ENCODE results near the gene UHRF1.

GRCh38 chr19:4990306-4990705 is 81.0 kb downstream of the UHRF1 start:
- TF ChIP-seq POLR2AphosphoS5 (IDR thresholded peaks at IDR 0.05) (no peak), POLR2A (IDR thresholded peaks at IDR 0.05) (no peak)

All from breast epithelium (tissue), 3 donors.